Measurements from ENCODE around the gene GPR89A.
"Not testable (repeated sequence)": the region's sequence is repeated elsewhere in the genome, so short reads cannot be mapped to it uniquely, and the experiment has no call there.

GPR89A gene

DNA sequence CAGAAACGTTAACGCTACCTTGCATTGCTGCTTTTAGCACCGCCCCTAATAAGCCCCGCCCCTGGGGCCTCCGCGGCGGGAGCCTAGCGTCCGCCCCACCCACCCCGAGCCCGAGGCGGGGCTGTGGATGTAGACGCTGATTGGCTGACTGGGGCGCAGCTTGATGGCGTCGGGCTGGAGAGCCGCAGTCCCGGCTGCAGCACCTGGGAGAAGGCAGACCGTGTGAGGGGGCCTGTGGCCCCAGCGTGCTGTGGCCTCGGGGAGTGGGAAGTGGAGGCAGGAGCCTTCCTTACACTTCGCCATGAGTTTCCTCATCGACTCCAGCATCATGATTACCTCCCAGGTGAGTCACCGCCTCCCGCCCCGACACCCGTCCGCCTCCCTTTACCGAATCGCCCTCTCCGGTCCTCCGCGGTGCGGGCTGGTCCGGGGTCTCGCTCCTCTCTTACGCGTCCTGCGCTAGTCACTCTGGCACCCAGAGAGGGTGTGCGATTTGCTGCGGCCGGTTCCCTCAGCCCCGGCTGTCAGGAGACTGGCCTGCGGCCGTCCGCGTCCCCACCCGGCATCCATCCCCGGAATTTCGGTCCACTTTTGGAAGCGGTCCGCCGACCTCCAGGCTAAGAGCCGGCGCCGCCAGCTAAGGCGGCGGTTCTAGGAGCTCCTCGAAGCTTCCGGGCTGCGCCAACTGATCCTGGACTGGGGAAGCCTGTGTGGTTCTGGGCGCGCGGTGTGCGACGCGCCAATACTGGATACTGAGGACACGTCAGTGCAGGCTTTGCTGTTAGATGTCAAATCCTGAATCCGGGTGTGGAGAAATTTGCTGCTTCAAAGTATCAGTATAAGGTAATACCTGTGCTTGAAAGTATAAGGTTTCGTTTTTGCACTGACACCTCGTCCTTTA is at the start of gene GPR89A:
TSS of gene GPR89A (plus strand) at position 156 of the 901 bp plus-strand sequence. CDS start at position 302, 146 bp downstream.
- DNase-seq, result peak; percentile 85

DNA sequence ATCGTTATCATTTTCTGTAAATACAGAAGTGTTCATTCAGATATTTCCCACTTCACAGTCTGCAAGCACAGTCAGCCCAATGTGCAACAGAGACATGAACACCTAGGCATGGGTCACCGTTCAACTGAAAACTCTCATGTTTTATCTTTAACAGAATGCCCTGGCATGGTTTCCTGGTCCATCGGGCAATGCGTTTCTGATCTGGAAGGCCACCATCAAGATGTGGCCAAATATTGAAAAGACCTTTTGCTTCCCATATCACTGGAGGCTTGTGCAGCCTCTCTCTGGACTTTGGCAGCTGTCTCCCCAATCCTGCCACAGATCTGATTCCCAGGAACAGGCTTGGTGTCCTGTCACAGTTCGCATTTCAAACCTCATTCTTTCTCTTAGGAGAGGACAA is 21.0 kb upstream of the GPR89A start:
- not testable (repeated sequence) for DNase-seq

DNA sequence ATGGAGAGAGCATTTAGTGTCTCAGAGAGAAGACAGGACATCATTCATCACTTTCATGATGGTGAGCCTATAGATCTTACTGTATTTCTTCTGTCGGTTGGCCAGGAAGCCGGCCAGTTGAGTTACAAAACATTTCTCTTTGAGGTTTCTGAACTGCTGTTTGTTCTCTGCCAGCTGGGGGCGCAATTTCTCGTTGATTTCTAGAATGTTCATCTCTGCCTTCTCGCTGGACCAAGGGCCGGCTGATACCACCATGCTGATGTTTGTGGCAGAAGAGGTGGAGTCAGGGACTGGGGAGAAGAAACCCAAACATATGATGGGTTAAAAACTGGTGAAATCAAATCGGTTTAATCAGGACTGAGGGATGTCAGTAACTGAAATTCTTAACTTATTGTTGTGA is 17.0 kb upstream of the GPR89A start:
- not testable (repeated sequence) for DNase-seq

DNA sequence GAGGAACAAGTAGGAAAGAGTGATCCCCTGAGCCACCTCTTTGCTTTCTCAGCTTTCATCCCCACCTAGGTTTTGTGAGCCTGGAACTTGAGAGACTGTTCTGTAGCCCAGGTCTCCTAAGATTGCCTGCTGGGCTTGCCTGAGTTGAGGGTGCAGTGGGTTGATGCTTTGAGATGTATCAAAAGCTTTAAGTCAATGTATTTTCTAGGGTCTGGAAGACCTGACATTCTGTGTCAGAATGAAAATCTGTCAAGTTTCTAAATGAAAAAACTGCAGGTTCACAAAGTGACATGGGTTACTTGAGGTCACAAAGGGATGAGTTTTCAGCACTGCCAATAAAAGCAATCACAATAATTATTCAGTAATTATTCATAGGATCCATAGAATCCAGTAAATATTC is 15.4 kb upstream of the GPR89A start:
- DNase-seq, result not testable (repeated sequence)

DNA sequence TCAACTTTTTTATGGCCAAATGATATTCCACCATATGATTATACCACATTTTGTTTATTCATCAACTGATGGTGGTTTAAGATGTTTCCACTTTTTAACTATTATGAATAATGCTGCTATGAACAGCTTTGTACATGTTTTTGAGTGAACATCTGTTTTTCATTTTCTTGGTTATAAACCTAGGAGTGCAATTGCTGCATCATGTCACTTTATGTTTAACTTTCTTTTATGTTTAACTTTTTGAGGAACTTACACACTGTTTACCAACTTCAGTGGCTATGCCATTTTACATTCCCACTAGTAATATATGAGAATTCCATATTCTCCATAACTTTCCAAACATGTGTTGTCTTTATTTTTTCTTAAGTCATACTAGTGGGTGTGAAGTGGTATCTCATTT is 12.4 kb upstream of the GPR89A start:
- not testable (repeated sequence) for DNase-seq

DNA sequence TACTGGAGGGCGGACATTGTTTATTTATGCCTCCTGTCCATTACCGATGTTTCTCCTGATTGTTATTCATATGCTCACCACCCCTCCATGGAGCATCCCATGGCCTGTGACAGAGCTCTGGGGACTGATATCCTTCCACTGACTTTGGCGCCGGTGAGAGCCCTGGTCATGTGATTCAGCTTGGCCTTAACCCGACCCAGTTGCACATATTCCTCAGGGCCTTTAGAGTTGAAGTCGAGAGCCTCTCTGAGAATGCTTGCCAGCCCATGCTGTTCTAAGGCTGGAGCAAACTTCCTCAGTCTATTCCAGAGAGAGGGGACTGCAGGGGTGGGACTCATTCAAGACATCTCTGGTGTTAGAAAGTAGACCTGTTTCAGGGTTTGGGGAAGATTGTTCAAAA is 11.6 kb upstream of the GPR89A start:
- not testable (repeated sequence) for DNase-seq

DNA sequence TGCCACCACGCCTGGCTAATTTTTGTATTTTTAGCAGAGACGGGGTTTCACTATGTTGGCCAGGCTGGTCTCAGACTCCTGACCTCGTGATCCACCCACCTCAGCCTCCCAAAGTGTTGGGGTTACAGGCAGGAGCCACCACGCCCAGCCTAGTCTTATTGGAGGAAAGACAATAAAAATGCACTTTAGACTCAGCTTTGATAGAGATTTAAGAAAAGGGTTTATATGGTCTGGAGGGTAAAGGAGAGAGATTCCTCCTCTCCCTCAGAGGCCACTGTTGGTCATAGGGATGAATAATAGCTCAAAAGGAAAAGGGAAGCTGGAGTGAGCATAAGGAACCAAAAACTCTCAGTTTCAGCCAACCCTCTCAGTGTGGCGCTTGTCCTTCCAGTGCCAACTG is 8.4 kb upstream of the GPR89A start:
- DNase-seq, result not testable (repeated sequence)

DNA sequence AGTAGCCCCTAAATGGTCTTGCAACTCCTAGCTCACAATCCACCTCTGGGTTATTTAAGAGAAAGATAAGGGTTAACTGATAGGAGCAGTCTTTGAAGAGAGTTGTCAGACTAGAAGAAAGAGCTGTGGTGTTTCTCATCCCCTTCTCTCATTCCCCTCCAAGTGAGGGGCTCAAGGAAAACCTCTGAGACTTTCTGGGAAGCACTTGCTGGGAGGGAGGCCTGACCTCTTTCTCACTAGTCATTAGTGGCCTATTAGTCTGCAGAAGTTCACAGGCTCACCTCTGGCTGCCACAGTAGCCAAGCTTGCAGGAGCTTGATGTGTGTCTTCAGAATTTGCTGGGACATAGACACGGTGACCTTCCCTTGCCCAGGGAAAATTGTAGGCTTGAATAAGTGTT is 6.2 kb upstream of the GPR89A start:
- no peak for DNase-seq

DNA sequence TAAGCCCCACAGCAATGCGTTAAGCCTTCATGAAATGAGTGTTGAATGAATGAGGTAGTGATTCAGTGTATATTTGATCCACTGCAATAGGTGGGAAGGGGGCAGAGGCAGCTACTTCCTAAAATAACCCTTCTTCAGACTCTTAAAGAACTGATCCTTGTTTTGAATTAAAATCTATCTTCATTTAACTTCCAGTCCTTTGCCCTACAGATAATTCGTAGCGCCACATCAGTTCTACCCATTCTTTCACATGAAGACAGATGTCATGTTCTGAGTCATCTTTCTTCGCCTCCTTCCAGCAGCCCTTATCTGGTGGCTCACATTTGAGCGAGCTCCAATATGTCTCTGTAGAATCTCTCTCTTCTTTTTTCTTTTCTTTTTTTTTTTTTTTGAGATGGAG is 948 bp upstream of the GPR89A start:
- DNase-seq, result not testable (repeated sequence)

DNA sequence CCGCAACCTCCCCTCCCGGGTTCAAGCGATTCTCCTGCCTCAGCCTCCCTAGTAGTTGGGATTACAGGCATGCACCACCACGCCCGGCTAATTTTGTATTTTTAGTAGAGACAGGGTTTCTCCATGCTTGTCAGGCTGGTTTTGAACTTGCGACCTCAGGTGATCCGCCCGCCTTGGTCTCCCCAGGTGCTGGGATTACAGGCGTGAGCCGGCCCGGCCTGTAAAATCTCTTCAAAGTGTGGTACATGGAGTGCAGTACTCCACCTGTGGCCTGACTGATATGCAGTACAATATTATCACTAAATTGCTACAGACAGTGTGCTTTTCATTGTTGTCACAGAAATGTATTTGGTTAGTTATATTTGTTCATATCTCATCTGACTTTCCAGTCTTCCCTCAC is 499 bp upstream of the GPR89A start:
- DNase-seq, result not testable (repeated sequence)

DNA sequence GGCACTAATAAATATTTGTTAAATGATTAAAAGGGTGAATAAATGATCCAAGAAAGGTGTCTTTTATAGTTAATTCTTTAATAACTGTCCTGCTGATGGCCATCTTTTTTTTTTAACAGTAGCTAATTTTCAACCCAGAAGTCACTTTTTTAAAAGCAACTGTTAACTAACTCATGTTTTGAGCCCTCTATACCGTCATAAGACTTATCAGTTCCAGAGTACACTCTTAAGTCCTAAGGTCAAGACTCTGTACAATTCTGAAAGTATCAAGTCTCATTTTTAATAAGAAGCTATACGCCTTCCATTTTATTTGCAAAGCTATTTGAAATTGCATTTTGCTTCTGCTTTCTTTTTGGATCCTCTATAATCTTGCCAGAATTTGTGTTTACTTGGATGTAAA is 3.0 kb downstream of the GPR89A start:
- DNase-seq, result not testable (repeated sequence)

DNA sequence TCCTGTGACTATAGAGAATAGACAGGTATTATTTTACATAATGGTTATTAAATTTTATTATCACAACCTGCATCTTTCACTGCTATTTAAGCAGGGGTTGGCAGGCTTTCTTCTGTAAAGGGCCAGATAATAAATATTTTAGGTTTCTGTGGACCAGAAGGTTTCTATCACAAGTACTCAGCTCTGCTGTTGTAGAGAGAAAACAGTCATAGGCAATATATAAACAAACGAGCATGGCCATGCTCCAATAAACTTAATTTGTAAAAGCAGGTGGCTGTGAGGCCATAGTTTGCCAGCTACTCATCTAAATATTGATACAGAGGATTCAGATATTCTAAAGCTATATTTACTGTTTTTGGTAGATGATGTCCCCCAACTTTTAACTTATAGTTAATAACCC is 12.3 kb downstream of the GPR89A start:
- DNase-seq, result not testable (repeated sequence)

DNA sequence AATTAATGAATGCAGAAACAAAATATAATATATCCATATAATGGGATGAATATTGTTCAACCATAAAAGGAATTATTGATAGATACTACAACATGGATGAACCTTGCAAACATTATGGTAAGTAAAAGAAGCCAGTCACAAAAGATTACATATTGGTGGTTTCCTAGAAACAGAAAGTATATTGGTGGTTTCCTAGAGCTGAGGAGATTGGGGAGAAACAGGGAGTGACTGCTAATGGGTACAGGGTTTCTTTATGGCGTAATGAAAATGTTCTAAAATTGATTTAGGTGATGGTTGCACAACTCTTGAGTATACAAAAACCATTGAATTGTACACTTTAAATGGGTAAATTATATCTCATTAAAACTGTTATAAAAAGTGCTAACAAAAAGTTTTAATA is 14.4 kb downstream of the GPR89A start:
- not testable (repeated sequence) for DNase-seq

DNA sequence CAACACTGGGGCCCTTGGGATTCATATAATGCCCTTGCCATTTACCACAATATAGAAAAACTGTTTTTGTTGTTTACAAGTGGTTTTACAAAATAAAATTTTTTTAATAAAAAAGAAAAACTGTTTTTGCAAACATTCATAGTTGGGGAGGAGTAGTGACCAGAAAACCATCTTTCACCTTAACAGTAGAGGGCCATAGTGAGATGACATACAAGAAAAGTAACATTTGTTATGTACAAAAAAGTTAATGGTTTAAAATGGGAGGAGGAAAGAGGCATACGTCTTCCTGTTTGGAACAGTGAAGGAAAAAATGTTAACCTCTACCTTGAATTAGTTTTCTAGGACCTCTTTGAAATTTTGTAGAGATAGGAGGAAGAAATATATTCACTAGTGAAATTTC is 28.4 kb downstream of the GPR89A start:
- DNase-seq, result not testable (repeated sequence)

DNA sequence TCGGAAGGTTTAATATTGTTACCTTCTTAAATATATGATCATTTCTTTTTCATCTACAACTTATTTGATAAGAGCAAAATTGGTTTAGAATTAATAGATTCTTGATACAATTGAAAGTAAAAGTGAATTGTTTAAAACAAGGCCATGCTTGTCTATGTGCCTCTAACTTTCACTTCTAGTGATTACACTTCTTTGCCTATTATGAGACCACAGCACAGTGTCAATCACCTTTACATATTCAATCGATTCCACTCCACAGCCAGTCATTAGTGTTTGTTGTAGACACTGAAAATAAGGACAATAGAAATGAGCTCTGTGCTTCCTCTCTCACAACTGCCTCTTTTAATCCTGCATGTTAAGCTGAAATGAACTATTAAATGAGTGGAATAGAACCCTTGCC is 34.1 kb downstream of the GPR89A start:
- not testable (repeated sequence) for DNase-seq

DNA sequence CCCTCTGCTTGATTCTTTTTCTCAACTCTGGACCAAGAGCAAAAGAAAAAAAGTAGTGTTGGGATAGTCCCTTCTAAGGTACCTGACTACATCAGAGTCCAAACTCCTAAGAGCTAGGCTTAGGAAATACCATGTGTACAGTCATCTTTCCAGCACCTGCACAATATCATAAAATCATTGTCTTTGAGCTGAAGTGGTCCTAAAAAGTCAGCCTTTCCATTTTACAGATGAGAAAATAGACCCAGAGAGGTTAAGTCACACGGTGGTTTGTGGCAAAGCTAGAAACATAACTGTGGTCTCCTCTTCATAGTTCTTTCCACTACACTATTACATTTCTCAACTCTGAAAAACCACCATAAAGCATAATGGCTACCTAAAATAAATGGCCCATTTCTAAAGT is 36.2 kb downstream of the GPR89A start:
- not testable (repeated sequence) for DNase-seq

DNA sequence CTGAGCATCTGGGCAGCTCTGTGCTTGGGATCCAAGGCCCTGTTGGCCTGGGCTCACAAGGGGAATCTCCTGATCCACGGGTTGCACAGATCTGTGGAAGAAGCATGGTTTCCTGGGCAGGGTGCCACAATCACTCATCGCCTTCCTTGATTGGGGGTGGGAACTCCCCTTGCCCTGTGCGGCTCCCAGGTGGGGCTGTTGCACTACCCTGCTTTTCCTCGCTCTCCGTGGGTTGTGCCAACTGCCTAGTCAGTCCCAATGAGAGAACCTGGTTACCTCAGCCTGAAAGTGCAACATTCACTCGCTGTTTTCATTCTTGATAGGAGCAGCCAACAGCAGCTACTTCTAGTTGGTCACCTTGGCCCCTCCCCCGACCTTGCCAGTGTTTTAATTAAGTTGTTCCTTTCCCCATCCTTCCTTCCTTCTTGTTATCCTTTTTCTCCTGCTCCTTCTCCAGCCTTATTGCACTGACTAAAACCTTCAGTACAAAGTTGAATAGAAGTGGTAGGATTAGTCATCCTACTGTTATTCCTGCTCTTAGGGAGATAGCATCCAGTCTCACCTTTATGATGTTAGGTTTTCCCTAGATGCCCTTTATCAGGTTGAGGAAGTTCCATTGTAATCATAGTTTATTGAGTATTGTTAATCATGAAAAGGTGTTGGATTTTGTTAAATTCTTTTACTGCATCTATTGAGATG is 48.6 kb downstream of the GPR89A start:
- peak; percentile 2 for DNase-seq

DNA sequence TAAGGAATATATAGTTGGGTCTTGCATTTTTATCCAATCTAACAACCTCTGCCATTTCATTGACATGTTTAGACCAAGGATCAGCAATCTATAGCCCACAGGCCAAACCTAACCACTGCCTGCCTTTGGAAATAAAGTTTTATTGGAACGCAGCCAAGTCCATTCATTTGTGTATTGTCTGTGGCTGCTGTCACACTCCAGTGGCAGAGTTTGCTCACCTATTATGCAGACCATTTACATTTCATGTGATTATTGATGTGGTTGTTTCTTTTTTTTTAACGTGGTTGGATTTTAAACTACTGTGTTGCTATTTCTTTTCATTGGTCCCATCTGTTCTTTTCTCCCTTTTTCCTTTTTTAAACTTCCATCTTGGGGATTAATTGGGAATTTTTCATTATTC is 54.7 kb downstream of the GPR89A start:
- DNase-seq, result not testable (repeated sequence)

DNA sequence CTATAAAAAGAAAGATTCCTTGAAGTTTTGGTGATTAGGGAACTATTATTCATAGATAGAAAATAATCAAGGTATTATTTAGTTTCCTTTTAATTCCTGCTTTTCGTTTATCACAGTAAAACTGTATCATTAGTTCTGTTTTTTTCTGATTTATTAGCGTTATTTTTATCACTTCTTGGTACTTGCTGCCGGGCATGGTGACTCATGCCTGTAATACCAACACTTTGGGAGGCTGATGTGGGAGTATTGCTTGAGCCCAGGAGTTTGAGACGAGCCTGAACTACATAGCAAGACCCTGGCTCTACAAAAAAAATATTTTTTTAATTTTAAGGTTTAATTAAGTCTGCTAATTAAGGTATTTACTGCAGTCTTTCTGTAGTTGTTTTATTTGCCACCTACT is 57.2 kb downstream of the GPR89A start:
- peak; percentile 50 for DNase-seq

DNA sequence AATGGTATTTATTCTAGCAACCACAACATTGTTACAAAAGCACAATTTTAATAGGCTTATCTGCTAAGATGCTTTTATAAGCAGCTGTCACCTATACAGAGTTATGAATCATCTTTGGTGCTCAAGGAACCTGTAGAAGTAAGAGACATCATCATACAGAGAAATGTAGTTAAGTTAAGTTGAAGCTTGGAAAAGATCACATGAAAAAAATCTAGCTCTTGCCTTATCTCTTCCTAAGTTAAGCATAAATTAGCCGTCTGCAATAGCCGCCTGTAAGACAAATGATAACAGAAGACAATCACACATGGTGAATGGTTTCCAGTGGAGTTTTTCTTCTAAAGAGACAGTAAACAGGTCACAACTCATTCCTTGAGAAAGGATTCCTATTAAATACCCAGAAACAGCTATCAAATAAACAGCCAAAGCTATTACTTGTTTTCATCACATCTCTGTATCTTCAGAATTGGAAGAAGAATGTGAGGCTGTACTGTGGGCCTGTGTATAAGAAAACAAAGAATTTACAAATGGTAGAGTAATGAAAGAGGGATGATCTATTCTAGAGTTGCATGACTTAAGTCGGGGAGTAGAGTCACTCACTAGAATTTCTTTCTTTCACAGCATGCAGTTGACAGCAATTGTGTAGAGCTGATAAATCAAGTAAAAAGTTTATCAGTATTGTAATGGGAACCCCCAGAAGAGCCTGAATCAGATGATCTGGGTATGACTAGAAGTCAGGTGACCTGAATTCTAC is 63.4 kb downstream of the GPR89A start:
- DNase-seq, result not testable (repeated sequence)

DNA sequence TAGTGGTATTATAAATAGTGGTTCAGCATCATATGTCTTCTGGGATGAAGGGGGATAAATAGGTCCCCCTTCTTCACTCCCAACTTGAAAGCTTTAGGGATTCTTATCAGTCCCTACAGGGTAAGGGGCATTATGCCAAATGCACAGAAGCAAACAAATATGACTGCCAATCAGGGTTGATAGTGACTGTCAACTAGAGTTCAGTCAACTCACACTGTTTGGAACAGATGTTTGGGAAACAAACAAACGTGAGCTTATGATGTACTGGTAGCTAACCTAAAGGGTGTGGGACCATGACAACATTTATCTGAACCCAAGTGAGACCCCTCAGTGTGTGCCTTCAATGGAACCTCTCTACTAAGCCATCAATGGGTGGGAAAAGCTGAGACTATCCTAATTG is 65.4 kb downstream of the GPR89A start:
- DNase-seq, result not testable (repeated sequence)

DNA sequence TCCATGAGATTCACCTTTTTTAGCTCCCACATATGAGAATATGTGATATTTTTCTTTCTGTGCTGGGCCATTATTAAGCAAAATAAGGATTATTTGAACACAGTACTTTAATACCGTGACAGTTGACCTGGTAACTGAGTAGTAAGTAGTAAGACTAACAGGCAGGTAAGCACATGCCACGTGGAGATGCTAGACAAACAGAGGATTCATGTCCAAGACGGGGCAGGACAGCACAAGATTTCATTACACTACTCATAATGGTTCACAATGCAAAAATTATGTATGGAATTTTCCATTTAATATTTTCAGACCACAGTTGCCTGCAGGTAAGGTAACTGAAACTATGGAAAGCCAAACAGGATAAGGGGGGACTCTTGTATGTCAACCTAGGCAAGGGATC is 77.1 kb downstream of the GPR89A start:
- DNase-seq, result not testable (repeated sequence)

DNA sequence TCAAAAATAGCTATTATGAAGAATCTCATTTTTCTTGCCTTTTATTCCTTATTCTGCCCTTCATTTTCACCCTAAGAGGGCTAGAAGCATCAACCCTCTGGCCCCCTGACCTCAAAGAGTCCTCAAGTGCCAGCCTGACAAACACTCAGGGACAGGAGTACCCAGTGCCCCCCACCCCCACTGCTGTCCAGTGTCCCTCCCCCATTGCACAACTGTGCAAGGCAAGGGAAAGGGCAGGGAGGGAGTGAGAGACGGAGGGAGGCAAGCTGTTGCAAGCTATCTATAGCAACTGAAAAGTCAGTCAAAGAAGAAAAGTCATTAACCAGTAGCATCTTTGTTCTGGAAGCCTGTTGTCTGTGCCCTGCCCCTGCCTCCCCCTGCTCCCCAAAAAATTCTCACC is 78.3 kb downstream of the GPR89A start:
- DNase-seq, result not testable (repeated sequence)

All from NCI-H226 (cell line).